Measurements from ENCODE around the gene NHP2. TPM values are rescaled to one million over a fixed set of nuclear protein-coding genes. Genes with fewer than 3 reads are reported as not detected.

NHP2 gene
- total RNA-seq, 6 experiments from 2014 or later = 35.5 to 174 (median 43.9) TPM

GRCh38 chr5:178143901-178144300 is 9.8 kb downstream of the NHP2 start:
- H3K4me1 ChIP-seq = no peaks in the 10 kb centered on the region
- no peak overlapping the region for H3K27ac ChIP-seq
- no peak for TF ChIP-seq POLR2A (IDR thresholded peaks at IDR 0.05)
- no peak for TF ChIP-seq CTCF (IDR thresholded peaks at IDR 0.05)
- intact Hi-C loops (cut with DNase I) = loop anchor here in 1 of 2 donors (10.0 kb wide), 1 partner anchor 59 kb away; no protein-coding TSS in a partner anchor
- no CpG with 5 or more reads among the region's 10 CpGs for WGBS (ENCODE audit: insufficient coverage, low coverage, low lambda C conversion rate, missing lambda C conversion rate)
- H3K36me3 ChIP-seq = peaks cover 0 to 66% (median 28%) of the 10 kb centered on the region in 4 donors
- DNase-seq = peak in 1 of 3 donors; percentile 56
- no peaks in the 10 kb centered on the region for H3K9me3 ChIP-seq
- no peak overlapping the region for H3K4me3 ChIP-seq
- ATAC-seq = peak in 1 of 4 donors; percentile 19
- no peaks in the 10 kb centered on the region for H3K27me3 ChIP-seq

- no peak for ATAC-seq
- Histone ChIP-seq H3K27ac (no peak overlapping the region), H3K9me3 (no peaks in the 10 kb centered on the region), H3K27me3 (no peaks in the 10 kb centered on the region), H3K4me3 (no peak overlapping the region), H3K4me1 (no peaks in the 10 kb centered on the region), H3K36me3 (peaks cover 0 to 60% (median 26%) of the 10 kb centered on the region in 4 donors)
- peak in 1 of 3 donors; percentile 16 for DNase-seq
- 75% methylated on average over 2 of the region's 6 CpGs for WGBS (ENCODE audit: insufficient coverage, low coverage, low lambda C conversion rate, missing lambda C conversion rate)
- intact Hi-C loops (cut with DNase I) = loop anchor here in 1 of 2 donors (10.0 kb wide), 1 partner anchor 58 kb away; no protein-coding TSS in a partner anchor
- TF ChIP-seq CTCF (IDR thresholded peaks at IDR 0.05) (no peak), POLR2A (IDR thresholded peaks at IDR 0.05) (no peak)
Measured at GRCh38 chr5:178143246-178143645, 10.4 kb downstream of the NHP2 start.

- Histone ChIP-seq H3K4me1 (no peaks in the 10 kb centered on the region), H3K27ac (no peak overlapping the region), H3K27me3 (no peaks in the 10 kb centered on the region), H3K4me3 (no peak overlapping the region), H3K9me3 (no peaks in the 10 kb centered on the region), H3K36me3 (peaks cover 0 to 61% (median 23%) of the 10 kb centered on the region in 4 donors)
- TF ChIP-seq CTCF (IDR thresholded peaks at IDR 0.05) = no peak
- no peak for TF ChIP-seq POLR2A (IDR thresholded peaks at IDR 0.05)
- 71% methylated on average over 3 of the region's 20 CpGs for WGBS (ENCODE audit: insufficient coverage, low coverage, low lambda C conversion rate, missing lambda C conversion rate)
- intact Hi-C loops (cut with DNase I) = loop anchor here in 1 of 2 donors (10.0 kb wide), 1 partner anchor 58 kb away; no protein-coding TSS in a partner anchor
- ATAC-seq (no peak), DNase-seq (peak in 1 of 3 donors; percentile 56)
Measured at GRCh38 chr5:178142642-178143041, 11.0 kb downstream of the NHP2 start.

- no peak overlapping the region for H3K4me3 ChIP-seq
- H3K4me1 ChIP-seq = no peaks in the 10 kb centered on the region
- TF ChIP-seq CTCF (IDR thresholded peaks at IDR 0.05) = no peak
- TF ChIP-seq POLR2A (IDR thresholded peaks at IDR 0.05) = no peak
- no peaks in the 10 kb centered on the region for H3K9me3 ChIP-seq
- H3K36me3 ChIP-seq = peaks cover 0 to 50% (median 18%) of the 10 kb centered on the region in 4 donors
- no peak for DNase-seq
- H3K27me3 ChIP-seq = no peaks in the 10 kb centered on the region
- no peak overlapping the region for H3K27ac ChIP-seq
- intact Hi-C loops (cut with DNase I) = loop anchor here in 1 of 2 donors (10.0 kb wide), 1 partner anchor 57 kb away; no protein-coding TSS in a partner anchor
- 96% methylated on average over 4 of the region's 4 CpGs for WGBS (ENCODE audit: insufficient coverage, low coverage, low lambda C conversion rate, missing lambda C conversion rate)
- no peak for ATAC-seq
Measured at GRCh38 chr5:178141550-178141949, 12.1 kb downstream of the NHP2 start.

All from right lobe of liver (tissue), 6 donors.